ENCODE data around the gene CALHM6. TPM values are rescaled to one million over a fixed set of nuclear protein-coding genes. Genes with fewer than 3 reads are reported as not detected.
A peak's percentile ranks its signal among the peaks of the same experiment; 100 is the strongest.

Gene CALHM6
- total RNA-seq, 1 experiment from 2014 or later = not detected

DNA sequence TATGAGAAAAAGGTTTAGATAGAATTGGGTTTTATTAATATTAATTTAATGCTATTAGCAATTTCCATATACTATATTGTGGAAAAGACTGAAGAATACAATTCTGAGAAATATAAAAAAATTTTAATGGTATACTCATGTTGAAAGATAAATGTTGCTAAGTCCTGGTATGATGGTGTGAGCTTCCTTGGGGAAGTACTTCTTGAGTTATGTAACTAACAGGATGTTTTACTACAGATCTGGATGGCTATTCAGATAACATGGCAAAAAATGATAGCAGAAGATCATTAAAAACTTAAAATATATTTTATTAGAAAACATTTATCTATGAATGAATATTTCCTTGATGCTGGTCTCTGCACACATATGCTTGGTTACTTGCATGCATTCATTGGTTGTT lies 23.5 kb upstream of the CALHM6 start:
- H3K4me1 ChIP-seq (ENCODE audit: insufficient read depth, low read length, poor library complexity, severe bottlenecking) = peaks cover 19% of the 10 kb centered on the region
- POLR2A ChIA-PET (ENCODE audit: low non-redundant PET) = interaction anchor here (0.7 kb wide), 1 partner anchor 76 kb away, joined by 7 read pairs; no protein-coding TSS in a partner anchor
- no peak for TF ChIP-seq CTCF (conservative IDR thresholded peaks at IDR 0.05; ENCODE audit: low read depth, low read length)
- no peak for TF ChIP-seq EZH2 (IDR thresholded peaks at IDR 0.05; ENCODE audit: borderline replicate concordance, low read depth, low read length, poor library complexity, severe bottlenecking)

GRCh38 chr6:116438590-116439448 lies 22.4 kb upstream of the CALHM6 start:
- CTCF ChIA-PET = interaction anchor here (1.1 to 1.2 kb wide), 2 partner anchors 95 to 151 kb away, joined by 5 to 7 read pairs; no protein-coding TSS in a partner anchor
- no peaks in the 10 kb centered on the region for H3K36me3 ChIP-seq (ENCODE audit: insufficient read depth, low read length, poor library complexity, severe bottlenecking)
- POLR2A ChIA-PET (ENCODE audit: low non-redundant PET) = no interaction called here
- no peaks in the 10 kb centered on the region for H3K9me3 ChIP-seq (ENCODE audit: low read depth, low read length, poor library complexity, severe bottlenecking)
- TF ChIP-seq CTCF (conservative IDR thresholded peaks at IDR 0.05; ENCODE audit: low read depth, low read length) = no peak
- TF ChIP-seq EZH2 (IDR thresholded peaks at IDR 0.05; ENCODE audit: borderline replicate concordance, low read depth, low read length, poor library complexity, severe bottlenecking) = no peak
- H3K27me3 ChIP-seq (replicated peaks; ENCODE audit: insufficient read depth, low read depth, low read length, poor library complexity) = no peaks in the 10 kb centered on the region
- DNase-seq (ENCODE audit: low spot score) = peak; percentile 90
- peak overlapping the region; percentile 16 for H3K4me3 ChIP-seq (ENCODE audit: low read depth, low read length, poor library complexity, severe bottlenecking)
- H3K4me1 ChIP-seq (ENCODE audit: insufficient read depth, low read length, poor library complexity, severe bottlenecking) = peaks cover 19% of the 10 kb centered on the region
- intact Hi-C loops (cut with micrococcal nuclease; ENCODE audit: unreplicated experiment) = loop anchor here (5.0 to 10.0 kb wide), 2 partner anchors 73 to 154 kb away; partner anchors contain the start of gene CALHM5
- BruUV-seq (replicated peaks) = no TSS peak
- no peak overlapping the region for H3K27ac ChIP-seq (ENCODE audit: low read depth, low read length, poor library complexity, severe bottlenecking)

More for the DNA sequence above, 23.5 kb upstream of the CALHM6 start:
- intact Hi-C loops (cut with micrococcal nuclease; ENCODE audit: unreplicated experiment) = loop anchor here (2.0 to 10.0 kb wide), 3 partner anchors 63 to 153 kb away; partner anchors contain the start of gene CALHM5
- Histone ChIP-seq H3K27me3 (replicated peaks; ENCODE audit: insufficient read depth, low read depth, low read length, poor library complexity) (no peaks in the 10 kb centered on the region), H3K27ac (ENCODE audit: low read depth, low read length, poor library complexity, severe bottlenecking) (no peak overlapping the region), H3K36me3 (ENCODE audit: insufficient read depth, low read length, poor library complexity, severe bottlenecking) (no peaks in the 10 kb centered on the region), H3K4me3 (ENCODE audit: low read depth, low read length, poor library complexity, severe bottlenecking) (no peak overlapping the region), H3K9me3 (ENCODE audit: low read depth, low read length, poor library complexity, severe bottlenecking) (no peaks in the 10 kb centered on the region)
- CTCF ChIA-PET = no interaction called here
- BruUV-seq (replicated peaks) = no TSS peak
- DNase-seq (ENCODE audit: low spot score) = no peak

- Histone ChIP-seq H3K4me3 (ENCODE audit: low read depth, low read length, poor library complexity, severe bottlenecking) (peak overlapping the region; percentile 16), H3K27ac (ENCODE audit: low read depth, low read length, poor library complexity, severe bottlenecking) (no peak overlapping the region), H3K9me3 (ENCODE audit: low read depth, low read length, poor library complexity, severe bottlenecking) (no peaks in the 10 kb centered on the region), H3K4me1 (ENCODE audit: insufficient read depth, low read length, poor library complexity, severe bottlenecking) (peaks cover 19% of the 10 kb centered on the region), H3K27me3 (replicated peaks; ENCODE audit: insufficient read depth, low read depth, low read length, poor library complexity) (no peaks in the 10 kb centered on the region), H3K36me3 (ENCODE audit: insufficient read depth, low read length, poor library complexity, severe bottlenecking) (no peaks in the 10 kb centered on the region)
- TF ChIP-seq EZH2 (IDR thresholded peaks at IDR 0.05; ENCODE audit: borderline replicate concordance, low read depth, low read length, poor library complexity, severe bottlenecking) (no peak), CTCF (conservative IDR thresholded peaks at IDR 0.05; ENCODE audit: low read depth, low read length) (no peak)
- POLR2A ChIA-PET (ENCODE audit: low non-redundant PET) = interaction anchor here (0.6 kb wide), 1 partner anchor 91 kb away, joined by 6 read pairs; no protein-coding TSS in a partner anchor
- CTCF ChIA-PET = interaction anchor here (1.1 to 1.2 kb wide), 2 partner anchors 95 to 152 kb away, joined by 5 to 7 read pairs; no protein-coding TSS in a partner anchor
- no TSS peak for BruUV-seq (replicated peaks)
- intact Hi-C loops (cut with micrococcal nuclease; ENCODE audit: unreplicated experiment) = loop anchor here (5.0 to 10.0 kb wide), 2 partner anchors 73 to 155 kb away; partner anchors contain the start of gene CALHM5
- peak; percentile 14 for DNase-seq (ENCODE audit: low spot score)
Observed at GRCh38 chr6:116439522-116440051, 21.6 kb upstream of the CALHM6 start.

Data from A673 (cell line).